Kidney (tissue), 14 donors: Measurements from ENCODE around the gene ECI2. TPM values are rescaled to one million over a fixed set of nuclear protein-coding genes. Genes with fewer than 3 reads are reported as not detected.
A peak's percentile ranks its signal among the peaks of the same experiment; 100 is the strongest.

ENCODE experiments used
- DNase-seq, 5 donors: peaks; one replicate each; pipeline ENCODE4 v3.0.0-alpha.2; 2013 to 2020
- FAIRE-seq: peaks from 2 replicates; lab custom pipeline; 2012; peaks lifted over from hg19 to GRCh38; lab: Jason Lieb, UNC
- H3K27ac ChIP-seq, 2 donors: one replicate each; pipeline ENCODE4 v1.7.0; 2013; ENCODE audit warnings: low read depth in 2 of 2, low read length in 2 of 2, inconsistent platforms in 1 of 2
- H3K27me3 ChIP-seq: one replicate; pipeline ENCODE4 v1.7.1; 2013; ENCODE audit warnings: low read length, inconsistent platforms; ENCODE audit not compliant: control insufficient read depth, insufficient read depth
- H3K36me3 ChIP-seq, 3 donors: one replicate each; pipeline versions ENCODE4 v1.7.0 to v1.7.1; 2013; ENCODE audit warnings: low read length in 3 of 3, control low read depth in 1 of 3, inconsistent platforms in 1 of 3; ENCODE audit not compliant: insufficient read depth in 3 of 3, control insufficient read depth in 2 of 3
- H3K4me1 ChIP-seq, 3 donors: one replicate each; pipeline versions ENCODE4 v1.7.0 to v1.7.1; 2013; ENCODE audit warnings: low read length in 3 of 3, inconsistent platforms in 1 of 3, low read depth in 1 of 3; ENCODE audit not compliant: control insufficient read depth in 2 of 3, insufficient read depth in 2 of 3
- H3K4me3 ChIP-seq, 3 donors: one replicate each; pipeline versions ENCODE4 v1.7.0 to v1.8.1; 2013; ENCODE audit warnings: low read length in 3 of 3, control low read depth in 1 of 3, inconsistent platforms in 1 of 3
- H3K9ac ChIP-seq, 3 donors: one replicate each; pipeline versions ENCODE4 v1.7.0 to v1.7.1; 2013; ENCODE audit warnings: low read length in 3 of 3, control low read depth in 1 of 3, inconsistent platforms in 1 of 3
- H3K9me3 ChIP-seq, 3 donors: one replicate each; pipeline versions ENCODE4 v1.7.0 to v1.7.1; 2013; ENCODE audit warnings: low read length in 3 of 3, control low read depth in 1 of 3, inconsistent platforms in 1 of 3; ENCODE audit not compliant: control insufficient read depth in 2 of 3, insufficient read depth in 1 of 3
- intact Hi-C: fragments of 100-400 bp; cut with DNase I; formaldehyde crosslinking; loops from one replicate; pipeline ENCODE4 v1.11.1; 2022
- polyA plus RNA-seq: library from polyadenylated mRNA; stranded (reverse); fragments of 350-450 nt; fragmentation: Illumina TruSeq; extraction: RNeasy Lipid Tissue Mini Kit (QIAGEN cat#74804); gene quantifications from one replicate; pipeline ENCODE4 v1.2.3, GENCODE V29; 2014; ENCODE audit warnings: low read depth, low replicate concordance; ENCODE audit not compliant: insufficient read depth
- total RNA-seq: library from RNA; stranded (reverse); fragmentation: NEBNext Ultra II Directional; extraction: Animal tissue kit (Norgen Biotek cat#: 25700); gene quantifications from one replicate; pipeline ENCODE4 v1.2.1, GENCODE V29; 2021
- TF ChIP-seq, protein P1 (sequence below): IDR thresholded peaks from 3 replicates; pipeline ENCODE4 v1.5.1; 2012; ENCODE audit warnings: mild to moderate bottlenecking, moderate library complexity, borderline replicate concordance; ENCODE audit not compliant: insufficient read depth; ENCODE audit errors: extremely low read depth
- donor health status: control.
- donor health status: control.
- donor health status: control.
- donor health status: control.
- donor health status: control.
- donor health status: DM: yes; HTN: yes; CAD: no.
- donor health status: Normal renal cell carcinoma (clear cell type).

ECI2 gene
- total and polyA plus RNA-seq, 2 donors from 2014 or later, result 51.9 to 210 TPM

DNA sequence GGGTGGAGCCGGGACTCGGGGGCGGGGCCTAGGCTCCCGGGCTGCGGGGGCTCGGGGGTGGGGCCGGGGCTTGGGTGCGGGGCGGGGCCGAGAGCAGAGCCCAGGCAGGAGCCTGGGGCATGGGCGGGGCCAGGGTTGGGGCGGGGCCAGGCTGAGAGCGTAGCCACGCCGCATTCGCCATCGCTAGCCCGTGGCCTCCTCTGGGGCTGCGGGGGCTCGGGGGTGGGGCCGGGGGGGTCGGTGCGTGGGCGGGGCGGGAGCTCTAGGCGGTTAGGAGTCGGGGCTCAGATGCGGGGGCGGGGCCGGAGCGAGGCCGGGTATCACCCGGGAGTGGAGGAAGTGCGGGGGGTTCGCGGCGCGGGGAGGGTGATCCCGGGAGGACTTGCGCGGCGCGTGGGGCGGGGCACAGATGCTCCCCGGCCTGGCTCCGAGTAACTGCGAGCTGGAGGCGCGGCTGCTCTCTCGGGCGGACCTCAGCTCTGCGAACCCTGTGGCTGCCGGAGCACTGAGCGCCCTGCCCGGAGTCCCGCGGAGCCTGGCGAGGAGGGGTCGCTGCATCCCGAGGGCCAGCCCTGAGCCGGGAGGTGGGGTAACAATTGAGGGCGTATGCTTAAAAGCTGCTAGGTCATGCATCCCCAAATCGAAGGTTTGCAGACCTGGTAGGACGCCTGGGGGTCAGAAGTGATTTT lies 434 bp upstream of the ECI2 start:
- FAIRE-seq (no peak), DNase-seq (peak; percentile 95 to 99 (median 97))
- H3K36me3 ChIP-seq, result peaks cover 0 to 4% (median 0%) of the 10 kb centered on the region in 3 donors
- no peaks in the 10 kb centered on the region for H3K27me3 ChIP-seq
- peak overlapping the region in 2 of 3 donors; percentile 65 to 81 for H3K9ac ChIP-seq
- intact Hi-C loops, result no loop called here
- H3K9me3 ChIP-seq, result no peaks in the 10 kb centered on the region
- peak overlapping the region; percentile 29 to 72 for H3K27ac ChIP-seq
- peak overlapping the region; percentile 56 to 87 (median 78) for H3K4me3 ChIP-seq
- H3K4me1 ChIP-seq, result peaks cover 3 to 9% (median 9%) of the 10 kb centered on the region in 3 donors
- TF ChIP-seq, protein P1, sequence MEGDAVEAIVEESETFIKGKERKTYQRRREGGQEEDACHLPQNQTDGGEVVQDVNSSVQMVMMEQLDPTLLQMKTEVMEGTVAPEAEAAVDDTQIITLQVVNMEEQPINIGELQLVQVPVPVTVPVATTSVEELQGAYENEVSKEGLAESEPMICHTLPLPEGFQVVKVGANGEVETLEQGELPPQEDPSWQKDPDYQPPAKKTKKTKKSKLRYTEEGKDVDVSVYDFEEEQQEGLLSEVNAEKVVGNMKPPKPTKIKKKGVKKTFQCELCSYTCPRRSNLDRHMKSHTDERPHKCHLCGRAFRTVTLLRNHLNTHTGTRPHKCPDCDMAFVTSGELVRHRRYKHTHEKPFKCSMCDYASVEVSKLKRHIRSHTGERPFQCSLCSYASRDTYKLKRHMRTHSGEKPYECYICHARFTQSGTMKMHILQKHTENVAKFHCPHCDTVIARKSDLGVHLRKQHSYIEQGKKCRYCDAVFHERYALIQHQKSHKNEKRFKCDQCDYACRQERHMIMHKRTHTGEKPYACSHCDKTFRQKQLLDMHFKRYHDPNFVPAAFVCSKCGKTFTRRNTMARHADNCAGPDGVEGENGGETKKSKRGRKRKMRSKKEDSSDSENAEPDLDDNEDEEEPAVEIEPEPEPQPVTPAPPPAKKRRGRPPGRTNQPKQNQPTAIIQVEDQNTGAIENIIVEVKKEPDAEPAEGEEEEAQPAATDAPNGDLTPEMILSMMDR, result no peak

DNA sequence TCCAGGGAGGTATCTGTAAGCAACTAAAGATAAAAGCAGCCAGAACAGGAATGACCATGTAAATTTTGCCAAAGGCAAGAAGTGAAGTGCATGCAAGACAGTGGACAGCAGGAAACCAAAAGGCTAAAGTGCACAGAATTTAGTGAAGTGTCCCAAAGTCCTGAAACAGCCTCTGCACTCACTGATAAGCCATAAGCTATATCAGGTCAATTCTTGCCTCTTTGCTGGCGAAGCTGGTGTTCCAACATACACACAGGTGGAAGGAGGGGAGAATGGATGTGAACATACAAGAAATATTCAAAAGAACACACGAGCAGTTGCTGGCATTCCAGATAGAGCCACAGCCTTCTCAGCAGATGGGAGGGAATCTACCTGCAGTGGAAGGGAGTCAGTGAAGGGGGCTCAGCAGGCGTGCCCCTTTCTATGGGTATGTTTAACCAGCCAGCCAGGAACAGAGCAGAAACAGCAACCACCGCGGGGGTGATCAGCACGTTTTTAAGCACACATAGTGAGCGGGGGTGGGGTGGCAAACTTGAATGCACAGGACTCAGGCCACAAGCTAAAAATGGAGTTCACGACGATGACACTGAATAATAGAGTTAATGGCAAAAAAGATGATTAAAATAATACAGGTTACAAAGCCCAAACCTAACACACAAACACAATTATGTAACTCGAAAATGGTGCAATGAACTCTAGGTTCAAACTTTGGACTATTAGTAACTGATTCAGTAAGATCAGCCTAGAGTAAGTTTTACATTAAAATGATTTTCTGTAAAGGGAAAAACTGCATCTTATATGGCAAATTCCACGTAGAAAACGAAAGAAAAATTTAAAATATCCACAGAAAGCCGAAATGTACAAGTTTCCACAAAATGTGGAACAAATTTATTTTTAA lies 1.2 kb downstream of the ECI2 start:
- H3K36me3 ChIP-seq, result peaks cover 0 to 12% (median 9%) of the 10 kb centered on the region in 3 donors
- H3K27me3 ChIP-seq, result no peaks in the 10 kb centered on the region
- peak overlapping the region; percentile 80 to 90 (median 90) for H3K9ac ChIP-seq
- H3K4me1 ChIP-seq, result peaks cover 3 to 9% (median 9%) of the 10 kb centered on the region in 3 donors
- DNase-seq, result peak in 4 of 5 donors; percentile 38 to 58 (median 49)
- FAIRE-seq, result no peak
- H3K27ac ChIP-seq, result peak overlapping the region; percentile 92
- TF ChIP-seq, protein P1, result no peak
- no peaks in the 10 kb centered on the region for H3K9me3 ChIP-seq
- peak overlapping the region; percentile 89 to 91 (median 91) for H3K4me3 ChIP-seq
- intact Hi-C loops, result no loop called here

DNA sequence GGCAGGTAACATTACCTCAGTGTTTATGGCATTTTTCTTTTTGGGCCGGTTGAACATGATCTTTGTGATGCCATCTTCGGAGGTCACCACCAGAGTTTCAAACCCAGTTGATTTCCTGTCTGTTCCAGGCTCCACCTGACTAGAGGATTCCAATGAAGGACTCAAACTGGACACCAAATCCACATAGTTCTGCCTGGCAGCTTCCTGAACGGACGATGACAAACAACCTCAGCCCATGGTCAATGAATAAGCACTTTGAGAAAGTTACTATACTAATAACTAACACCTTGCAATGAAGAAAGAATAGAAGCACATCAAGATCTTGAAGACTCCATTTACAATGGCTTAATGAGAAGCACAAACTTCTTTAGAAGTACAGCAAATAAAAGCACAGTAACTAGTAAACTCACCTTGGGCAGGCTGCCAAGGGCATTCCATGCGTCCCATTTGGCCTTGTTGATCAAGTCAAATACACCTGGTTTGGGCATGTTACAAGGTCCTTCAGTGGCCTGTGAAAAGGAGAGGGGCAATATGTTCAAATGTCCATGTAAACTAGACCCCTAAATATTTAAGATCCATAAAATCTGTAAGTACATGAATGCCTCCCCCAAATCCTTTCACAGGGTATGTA lies 4.9 kb downstream of the ECI2 start:
- DNase-seq (peak in 1 of 5 donors; percentile 19), FAIRE-seq (no peak)
- TF ChIP-seq, protein P1, result no peak
- peak overlapping the region in 1 of 2 donors; percentile 32 for H3K27ac ChIP-seq
- no peak overlapping the region for H3K4me3 ChIP-seq
- no peak overlapping the region for H3K9ac ChIP-seq
- H3K4me1 ChIP-seq, result peaks cover 3 to 5% (median 4%) of the 10 kb centered on the region in 3 donors
- H3K27me3 ChIP-seq, result no peaks in the 10 kb centered on the region
- no peaks in the 10 kb centered on the region for H3K9me3 ChIP-seq
- intact Hi-C loops, result no loop called here
- peaks cover 11 to 37% (median 13%) of the 10 kb centered on the region in 3 donors for H3K36me3 ChIP-seq
